HepG2 (cell line): ENCODE data around the gene CKS1B. TPM values are rescaled to one million over a fixed set of nuclear protein-coding genes. Genes with fewer than 3 reads are reported as not detected.

ENCODE experiments used
- ATAC-seq: fragments of 200-7000 bp; cut with Tn5 transposase; 3 replicates; pipeline ENCODE4 v1.9.1; 2020; ENCODE audit warnings: mild to moderate bottlenecking, moderate library complexity
- BruUV-seq: library from RNA; stranded (reverse); fragments of 400-500 nt; replicated peaks from 2 replicates; lab custom pipeline; 2021; lab: Mats Ljungman, UMichigan
- CTCF ChIA-PET: fragments of 300-600 bp; formaldehyde crosslinking; extraction: SDS; loops from one replicate; lab custom pipeline; 2021; ENCODE audit warnings: low total read pairs, inconsistent platforms, low intra/inter-chr PET ratio; lab: Yijun Ruan, JAX
- POLR2A ChIA-PET: fragments of 350-600 bp; sonication (Branson Sonifier 250); formaldehyde crosslinking; loops from one replicate; lab custom pipeline; 2020; ENCODE audit warnings: antibody characterized with exemption, inconsistent platforms; lab: Yijun Ruan, JAX
- DNase-seq: peaks from one replicate; pipeline ENCODE4 v3.0.0-alpha.2; 2015; ENCODE audit warnings: low spot score
- FAIRE-seq: peaks from 3 replicates; lab custom pipeline; 2011; peaks lifted over from hg19 to GRCh38; lab: Jason Lieb, UNC
- H2AFZ ChIP-seq: one replicate; pipeline ENCODE4 v1.6.1; 2011; ENCODE audit warnings: low read length, inconsistent platforms
- H3K27ac ChIP-seq: fragments of 300-600 bp; 3 replicates; pipeline ENCODE4 v1.8.0; 2011; ENCODE audit warnings: mixed run types, mild to moderate bottlenecking, mixed read lengths, low read length, inconsistent platforms; ENCODE audit not compliant: insufficient read depth; ENCODE audit errors: extremely low read length
- H3K27me3 ChIP-seq, 2 experiments: fragments of 200-600 bp in 1 of 2; 2 replicates in 1 of 2; 3 replicates in 1 of 2; pipeline versions ENCODE4 v1.6.0 to v1.8.0; 2011; ENCODE audit warnings: low read length in 2 of 2, mild to moderate bottlenecking in 2 of 2, moderate library complexity in 2 of 2, inconsistent platforms in 1 of 2; ENCODE audit not compliant: insufficient read depth in 2 of 2, control insufficient read depth in 1 of 2
- H3K36me3 ChIP-seq, 2 experiments: fragments of 200-600 bp in 1 of 2; replicated peaks in 1 of 2; 2 replicates in 1 of 2; 3 replicates in 1 of 2; pipeline versions ENCODE4 v1.5.1 to v1.8.0; 2011; ENCODE audit warnings: low read length in 2 of 2, inconsistent platforms in 1 of 2; ENCODE audit not compliant: insufficient read depth in 2 of 2, control insufficient read depth in 1 of 2
- H3K4me1 ChIP-seq: 2 replicates; pipeline ENCODE4 v1.5.1; 2012; ENCODE audit warnings: low read length, inconsistent platforms; ENCODE audit not compliant: insufficient read depth
- H3K4me2 ChIP-seq: 2 replicates; pipeline ENCODE4 v1.6.0; 2011; ENCODE audit warnings: low read depth, low read length, inconsistent platforms
- H3K4me3 ChIP-seq, 3 experiments: fragments of 200-600 bp in 1 of 3; sonication (generic), shearing (Covaris generic) in 1 of 3; replicated peaks in 1 of 3; 2 replicates each; pipeline ENCODE4 v1.5.1; 2011 to 2016; ENCODE audit warnings: low read length in 3 of 3, inconsistent platforms in 2 of 3, low read depth in 2 of 3, mild to moderate bottlenecking in 2 of 3, control low read depth in 1 of 3, mixed read lengths in 1 of 3; ENCODE audit not compliant: insufficient read depth in 1 of 3
- H3K79me2 ChIP-seq: one replicate; pipeline ENCODE4 v1.6.1; 2011; ENCODE audit warnings: low read length, inconsistent platforms; ENCODE audit not compliant: insufficient read depth
- H3K9ac ChIP-seq: 2 replicates; pipeline ENCODE4 v1.6.0; 2011; ENCODE audit warnings: mild to moderate bottlenecking, low read depth, low read length, inconsistent platforms; ENCODE audit not compliant: insufficient read depth
- H3K9me3 ChIP-seq: 2 replicates; pipeline ENCODE4 v1.5.1; 2012; ENCODE audit warnings: mild to moderate bottlenecking, low read length
- H4K20me1 ChIP-seq: 2 replicates; pipeline ENCODE4 v1.6.0; 2011; ENCODE audit warnings: inconsistent platforms, mild to moderate bottlenecking, low read length, moderate library complexity; ENCODE audit not compliant: insufficient read depth
- ATRX ChIP-seq: sonication (generic); formaldehyde crosslinking; IDR thresholded peaks from 2 replicates; pipeline ENCODE4 v1.4.0; 2020; ENCODE audit warnings: missing genetic modification reagents, borderline replicate concordance
- RBAK ChIP-seq: sonication (generic); formaldehyde crosslinking; IDR thresholded peaks from 2 replicates; pipeline ENCODE4 v1.5.1; 2020; ENCODE audit warnings: mild to moderate bottlenecking, missing genetic modification reagents
- SMAD1 ChIP-seq: sonication (generic); formaldehyde crosslinking; IDR thresholded peaks from 2 replicates; pipeline ENCODE4 v1.4.0; 2020; ENCODE audit warnings: missing genetic modification reagents, low read depth, mild to moderate bottlenecking, borderline replicate concordance
- SNRNP70 ChIP-seq: fragments of 200-400 bp; formaldehyde crosslinking; IDR thresholded peaks from 2 replicates; pipeline ENCODE4 v1.6.1; 2017; ENCODE audit warnings: mild to moderate bottlenecking, low read depth, low read length, moderate library complexity
- TBX2 ChIP-seq: sonication (generic); formaldehyde crosslinking; IDR thresholded peaks from 2 replicates; pipeline ENCODE4 v1.5.0; 2020; ENCODE audit warnings: missing genetic modification reagents, mild to moderate bottlenecking, borderline replicate concordance
- U2AF1 ChIP-seq: fragments of 200-400 bp; formaldehyde crosslinking; optimal IDR thresholded peaks from 2 replicates; pipeline ENCODE3; 2017; ENCODE audit warnings: mild to moderate bottlenecking, low read depth, low read length
- ZBTB38 ChIP-seq: sonication (generic); formaldehyde crosslinking; IDR thresholded peaks from 2 replicates; pipeline ENCODE4 v1.5.1; 2020; ENCODE audit warnings: mild to moderate bottlenecking, missing genetic modification reagents
- ZBTB7A ChIP-seq: sonication (generic); formaldehyde crosslinking; IDR thresholded peaks from 2 replicates; pipeline ENCODE4 v1.8.0; 2022; ENCODE audit warnings: mild to moderate bottlenecking, missing genetic modification reagents
- ZNF121 ChIP-seq: sonication (generic); formaldehyde crosslinking; IDR thresholded peaks from 2 replicates; pipeline ENCODE4 v1.5.0; 2020; ENCODE audit warnings: mild to moderate bottlenecking, missing genetic modification reagents
- ZNF629 ChIP-seq: sonication (generic); formaldehyde crosslinking; conservative IDR thresholded peaks from 2 replicates; pipeline ENCODE4 v1.5.0; 2020; ENCODE audit warnings: missing genetic modification reagents
- ZNF652 ChIP-seq: IDR thresholded peaks from 2 replicates; pipeline ENCODE4 v1.6.1; 2016; ENCODE audit warnings: low read depth, borderline replicate concordance
- ZNF749 ChIP-seq: sonication (generic); formaldehyde crosslinking; IDR thresholded peaks from 2 replicates; pipeline ENCODE4 v1.8.0; 2022; ENCODE audit warnings: mild to moderate bottlenecking, missing genetic modification reagents, moderate library complexity, borderline replicate concordance
- whole genome bisulfite sequencing: methylation state at CpG from one replicate; pipeline ENCODE4 v1.1.6; 2017; ENCODE audit warnings: low lambda C conversion rate; 5-methylcytosine and 5-hydroxymethylcytosine counted together
- in situ Hi-C: cut with HindIII; loops from 2 replicates; pipeline ENCODE4 v1.10.0; 2017; ENCODE audit warnings: low pct_unique_long_range_greater_than_20kb; ENCODE audit not compliant: extremely low pct_ligation_motif_present
- intact Hi-C: fragments of 100-400 bp; cut with micrococcal nuclease; formaldehyde crosslinking; loops from one replicate; pipeline ENCODE4 v1.10.0; 2022; ENCODE audit not compliant: unreplicated experiment
- polyA plus RNA-seq, 8 experiments: library from polyadenylated mRNA; depleted of rRNA in 3 of 8; stranded (reverse) in 7 of 8; unstranded in 1 of 8; fragments of >200 nt; fragmentation: Illumina TruSeq in 4 of 8; extraction: Trizol in 4 of 8; gene quantifications; 2 replicates each; pipeline versions ENCODE4 v1.2.1 to v1.2.3, GENCODE V29; 2011 to 2016; ENCODE audit warnings: low read depth in 4 of 8, missing spikeins in 1 of 8, mixed read lengths in 1 of 8; ENCODE audit not compliant: insufficient read depth in 1 of 8
- total RNA-seq, 5 experiments: library from RNA; depleted of rRNA; stranded (reverse); fragments of >200 nt; fragmentation: Illumina TruSeq; extraction: Trizol; gene quantifications; 2 replicates each; pipeline ENCODE4 v1.2.3, GENCODE V29; 2016; ENCODE audit warnings: low read depth in 1 of 5
- TF ChIP-seq, protein P1 (sequence below): sonication (generic); formaldehyde crosslinking; IDR thresholded peaks from 2 replicates; pipeline ENCODE4 v1.5.1; 2020; ENCODE audit warnings: missing genetic modification reagents, mild to moderate bottlenecking, borderline replicate concordance

CKS1B gene
- total and polyA plus RNA-seq, 2 of the 13 experiments (the other 11 are each of a cell fraction or from before 2014, with no cell fraction given), result 217 to 222 TPM

- H3K79me2 ChIP-seq, result no peaks in the 10 kb centered on the region
- ChIA-PET POLR2A (no interaction called here), CTCF (no interaction called here)
- no peak for ATAC-seq
- DNase-seq, result no peak
- BruUV-seq, result no TSS peak
- no peak overlapping the region for H3K9ac ChIP-seq
- H3K4me1 ChIP-seq, result peaks cover 62% of the 10 kb centered on the region
- no peak overlapping the region for H3K27ac ChIP-seq
- no peak for FAIRE-seq
- H3K4me2 ChIP-seq, result no peak overlapping the region
- TF ChIP-seq ZNF121 (peak; percentile 39; the same call in 1 of the 2 replicates), ZNF652 (CRISPR knock-in tag) (no peak), RBAK (no peak), ZNF629 (CRISPR knock-in tag) (peak; percentile 76)
- no peaks in the 10 kb centered on the region for H3K27me3 ChIP-seq
- intact Hi-C loops, result no loop called here
- in situ Hi-C loops, result no loop called here
- no peaks in the 10 kb centered on the region for H4K20me1 ChIP-seq
- 96% methylated on average over 5 of the region's 5 CpGs for WGBS
- H2AFZ ChIP-seq, result no peak overlapping the region
- no peaks in the 10 kb centered on the region for H3K36me3 ChIP-seq
- H3K9me3 ChIP-seq, result no peaks in the 10 kb centered on the region
- H3K4me3 ChIP-seq, result no peak overlapping the region
These were observed 40.0 kb upstream of the CKS1B start for GRCh38 chr1:154934358-154934948.

DNA sequence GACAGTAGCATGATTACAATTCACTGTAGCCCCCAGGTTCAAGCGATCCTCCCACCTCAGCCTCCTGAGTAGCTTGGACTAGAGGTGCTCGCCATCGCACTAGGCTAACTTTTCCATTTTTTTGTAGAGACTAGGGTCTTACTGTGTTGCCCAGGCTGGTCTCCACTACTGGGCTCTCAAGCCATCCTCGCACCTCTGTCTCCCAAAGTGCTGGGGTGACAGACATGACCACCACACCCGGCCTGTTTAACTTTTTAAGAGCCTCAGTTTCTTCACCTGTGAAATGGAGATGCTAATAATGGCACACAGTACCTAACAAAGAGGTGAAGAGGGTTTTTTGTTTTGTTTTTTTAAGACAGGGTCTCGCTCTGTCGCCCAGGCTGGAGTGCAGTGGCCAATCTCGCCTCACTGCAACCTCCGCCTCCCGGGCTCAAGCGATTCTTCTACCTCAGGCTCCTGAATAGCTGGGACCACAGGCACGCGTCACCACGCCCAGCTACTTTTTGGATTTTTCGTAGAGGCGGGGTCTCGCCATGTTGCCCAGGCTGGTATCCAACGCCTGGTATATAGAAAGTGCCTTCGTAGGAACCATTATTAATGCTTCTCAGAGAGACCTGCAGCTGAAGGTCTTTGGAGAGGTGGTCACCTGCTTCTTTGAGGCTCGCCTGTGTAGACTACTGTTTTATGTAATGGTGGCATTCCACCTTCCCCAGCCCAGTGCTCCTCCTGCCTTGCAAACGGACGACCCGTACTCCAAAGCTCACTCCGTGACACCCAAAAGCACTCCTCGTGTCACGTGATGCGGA lies 38.5 kb upstream of the CKS1B start:
- intact Hi-C loops, result loop anchor here (2.0 kb wide), 1 partner anchor 29 kb away; no protein-coding TSS in a partner anchor
- Histone ChIP-seq H3K9me3 (no peaks in the 10 kb centered on the region), H3K27me3 (no peaks in the 10 kb centered on the region), H3K27ac (peak overlapping the region; percentile 99), H4K20me1 (no peaks in the 10 kb centered on the region), H3K4me2 (peak overlapping the region; percentile 91), H3K4me3 (peak overlapping the region; percentile 57 to 77 (median 69); a peak in 5 of 6 replicates), H3K9ac (peak overlapping the region; percentile 95), H3K36me3 (no peaks in the 10 kb centered on the region), H2AFZ (no peak overlapping the region), H3K4me1 (peaks cover 74% of the 10 kb centered on the region), H3K79me2 (no peaks in the 10 kb centered on the region)
- POLR2A ChIA-PET, result interaction anchor here (1.0 to 2.6 kb wide), 20 partner anchors 8 to 1805 kb away, joined by 3 to 28 read pairs (median 5); partner anchors contain the start of genes EFNA4, MRPL24, PBXIP1 and PYGO2
- in situ Hi-C loops, result no loop called here
- no peak for DNase-seq
- FAIRE-seq, result no peak
- CTCF ChIA-PET, result interaction anchor here (1.3 kb wide), 1 partner anchor 29 kb away, joined by 6 read pairs; no protein-coding TSS in a partner anchor
- WGBS, result 73% methylated on average over 27 of the region's 27 CpGs
- ATAC-seq, result peak; percentile 14; the same call in 2 of the 3 replicates
- TSS peak; percentile 64 for BruUV-seq
- TF ChIP-seq U2AF1, result no peak
- TF ChIP-seq ATRX, result no peak
- TF ChIP-seq ZBTB38, result peak; percentile 11; the same call in 1 of the 2 replicates
- TF ChIP-seq SNRNP70, result no peak
- TF ChIP-seq ZNF749, result no peak
- TF ChIP-seq, protein P1, sequence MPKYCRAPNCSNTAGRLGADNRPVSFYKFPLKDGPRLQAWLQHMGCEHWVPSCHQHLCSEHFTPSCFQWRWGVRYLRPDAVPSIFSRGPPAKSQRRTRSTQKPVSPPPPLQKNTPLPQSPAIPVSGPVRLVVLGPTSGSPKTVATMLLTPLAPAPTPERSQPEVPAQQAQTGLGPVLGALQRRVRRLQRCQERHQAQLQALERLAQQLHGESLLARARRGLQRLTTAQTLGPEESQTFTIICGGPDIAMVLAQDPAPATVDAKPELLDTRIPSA, result 0 out of 2 replicates have a peak, but pooled peaks have one; percentile 6
- TF ChIP-seq SMAD1, result no peak
- no peak for TF ChIP-seq TBX2 (CRISPR knock-in tag)
- TF ChIP-seq ZBTB7A, result no peak
